ENCODE measurements around the gene KAT8. TPM values are rescaled to one million over a fixed set of nuclear protein-coding genes. Genes with fewer than 3 reads are reported as not detected.

KAT8 gene
- total and polyA plus RNA-seq, 2 of the 4 experiments (the other 2 are of a cell fraction), result 19.4 to 27.4 TPM

DNA sequence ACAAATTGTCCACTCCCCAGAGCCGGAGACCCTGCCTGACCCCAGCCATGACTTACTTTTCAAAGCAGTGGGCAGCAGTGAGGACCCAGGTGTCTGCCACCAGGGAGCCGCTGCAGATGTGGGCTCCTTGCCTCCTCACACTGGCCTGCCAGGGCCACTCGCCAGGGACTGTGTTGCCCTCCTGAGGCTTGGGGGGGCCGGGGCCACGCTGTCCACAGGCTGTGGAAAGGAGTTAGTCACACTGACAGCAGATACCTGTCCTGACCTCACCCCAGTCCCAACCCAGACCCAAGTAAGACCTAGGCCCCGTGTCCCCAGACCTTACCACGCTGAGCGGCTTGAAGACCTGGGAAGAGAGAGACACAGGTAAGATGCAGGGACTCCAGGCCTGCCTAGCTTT, 30.0 kb upstream of the KAT8 start:
- Histone ChIP-seq H4K8ac (ENCODE audit: low read depth in 2 of 2, low read length in 2 of 2) (no peak overlapping the region), H3K18ac (ENCODE audit: low read depth, low read length) (no peak overlapping the region), H3K56ac (ENCODE audit: extremely low read depth, insufficient read depth, low read length) (no peak overlapping the region), H3K4me1 (ENCODE audit: control insufficient read depth, insufficient read depth, low read length) (no peaks in the 10 kb centered on the region; the same call in 1 of the 2 replicates), H3K4ac (ENCODE audit: low read depth, low read length) (no peak overlapping the region), H3K27me3 (ENCODE audit: control insufficient read depth, insufficient read depth, low read length) (no peaks in the 10 kb centered on the region), H3K79me1 (ENCODE audit: low read depth in 1 of 2, low read length in 2 of 2) (peaks cover 20 to 56% of the 10 kb centered on the region in 2 experiments), H3K23ac (ENCODE audit: low read depth, low read length) (no peak overlapping the region), H2BK120ac (ENCODE audit: low read depth, low read length) (no peak overlapping the region), H3K9ac (ENCODE audit: low read depth, low read length) (no peak overlapping the region), H2AFZ (replicated peaks; ENCODE audit: low read length, poor library complexity) (no peak overlapping the region), H3K14ac (replicated peaks; ENCODE audit: low read depth, low read length) (no peak overlapping the region), H3K27ac (ENCODE audit: insufficient read depth, low read length) (no peak overlapping the region), H4K91ac (ENCODE audit: insufficient read depth, low read depth, low read length) (no peak overlapping the region), H2AK9ac (replicated peaks; ENCODE audit: low read depth, low read length, poor library complexity) (no peak overlapping the region), H3K4me3 (ENCODE audit: insufficient read depth, low read depth, low read length) (no peak overlapping the region), H3K36me3 (ENCODE audit: control insufficient read depth, insufficient read depth, low read length) (peaks cover 52% of the 10 kb centered on the region), H2BK20ac (ENCODE audit: low read depth, low read length) (no peak overlapping the region), H3K4me2 (ENCODE audit: low read depth, low read length) (no peak overlapping the region), H2AK5ac (ENCODE audit: low read depth, low read length) (no peak overlapping the region), H4K20me1 (ENCODE audit: insufficient read depth, low read length) (peaks cover 7% of the 10 kb centered on the region), H4K5ac (ENCODE audit: low read depth, low read length) (no peak overlapping the region), H3K9me1 (ENCODE audit: insufficient read depth, low read length) (peaks cover 5% of the 10 kb centered on the region), H2BK5ac (ENCODE audit: low read depth, low read length, poor library complexity, severe bottlenecking) (no peak overlapping the region), H2BK15ac (ENCODE audit: low read depth, low read length) (no peak overlapping the region), H3K9me3 (ENCODE audit: control insufficient read depth, insufficient read depth, low read length) (no peaks in the 10 kb centered on the region)
- intact Hi-C loops (cut with micrococcal nuclease), result no loop called here
- POLR2A ChIA-PET (ENCODE audit: unreplicated experiment), result no interaction called here
- TF ChIP-seq, protein P1, sequence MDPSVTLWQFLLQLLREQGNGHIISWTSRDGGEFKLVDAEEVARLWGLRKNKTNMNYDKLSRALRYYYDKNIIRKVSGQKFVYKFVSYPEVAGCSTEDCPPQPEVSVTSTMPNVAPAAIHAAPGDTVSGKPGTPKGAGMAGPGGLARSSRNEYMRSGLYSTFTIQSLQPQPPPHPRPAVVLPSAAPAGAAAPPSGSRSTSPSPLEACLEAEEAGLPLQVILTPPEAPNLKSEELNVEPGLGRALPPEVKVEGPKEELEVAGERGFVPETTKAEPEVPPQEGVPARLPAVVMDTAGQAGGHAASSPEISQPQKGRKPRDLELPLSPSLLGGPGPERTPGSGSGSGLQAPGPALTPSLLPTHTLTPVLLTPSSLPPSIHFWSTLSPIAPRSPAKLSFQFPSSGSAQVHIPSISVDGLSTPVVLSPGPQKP (IDR thresholded peaks at IDR 0.05; ENCODE audit: borderline replicate concordance, low read depth, low read length), result no peak
- TF ChIP-seq NFE2L2 (IDR thresholded peaks at IDR 0.05; ENCODE audit: low read depth, low read length) (no peak), CEBPB (IDR thresholded peaks at IDR 0.05; ENCODE audit: low read depth, low read length) (no peak), MAZ (IDR thresholded peaks at IDR 0.05; ENCODE audit: borderline replicate concordance, low read depth, low read length) (no peak), SMC3 (IDR thresholded peaks at IDR 0.05; ENCODE audit: low read depth, low read length) (no peak), MXI1 (IDR thresholded peaks at IDR 0.05; ENCODE audit: borderline replicate concordance, low read depth, low read length) (no peak), RFX5 (IDR thresholded peaks at IDR 0.05; ENCODE audit: low read depth, low read length) (no peak), BHLHE40 (IDR thresholded peaks at IDR 0.05; ENCODE audit: low read depth, low read length) (no peak), MAFK (IDR thresholded peaks at IDR 0.05; ENCODE audit: low read depth, low read length) (no peak), FOS (IDR thresholded peaks at IDR 0.05; ENCODE audit: low read depth, low read length) (no peak), CHD1 (IDR thresholded peaks at IDR 0.05; ENCODE audit: low read depth, low read length) (no peak)
- TF ChIP-seq, protein P2, sequence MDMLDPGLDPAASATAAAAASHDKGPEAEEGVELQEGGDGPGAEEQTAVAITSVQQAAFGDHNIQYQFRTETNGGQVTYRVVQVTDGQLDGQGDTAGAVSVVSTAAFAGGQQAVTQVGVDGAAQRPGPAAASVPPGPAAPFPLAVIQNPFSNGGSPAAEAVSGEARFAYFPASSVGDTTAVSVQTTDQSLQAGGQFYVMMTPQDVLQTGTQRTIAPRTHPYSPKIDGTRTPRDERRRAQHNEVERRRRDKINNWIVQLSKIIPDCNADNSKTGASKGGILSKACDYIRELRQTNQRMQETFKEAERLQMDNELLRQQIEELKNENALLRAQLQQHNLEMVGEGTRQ (IDR thresholded peaks at IDR 0.05; ENCODE audit: low read depth, low read length), result no peak
- TF ChIP-seq, protein P3, sequence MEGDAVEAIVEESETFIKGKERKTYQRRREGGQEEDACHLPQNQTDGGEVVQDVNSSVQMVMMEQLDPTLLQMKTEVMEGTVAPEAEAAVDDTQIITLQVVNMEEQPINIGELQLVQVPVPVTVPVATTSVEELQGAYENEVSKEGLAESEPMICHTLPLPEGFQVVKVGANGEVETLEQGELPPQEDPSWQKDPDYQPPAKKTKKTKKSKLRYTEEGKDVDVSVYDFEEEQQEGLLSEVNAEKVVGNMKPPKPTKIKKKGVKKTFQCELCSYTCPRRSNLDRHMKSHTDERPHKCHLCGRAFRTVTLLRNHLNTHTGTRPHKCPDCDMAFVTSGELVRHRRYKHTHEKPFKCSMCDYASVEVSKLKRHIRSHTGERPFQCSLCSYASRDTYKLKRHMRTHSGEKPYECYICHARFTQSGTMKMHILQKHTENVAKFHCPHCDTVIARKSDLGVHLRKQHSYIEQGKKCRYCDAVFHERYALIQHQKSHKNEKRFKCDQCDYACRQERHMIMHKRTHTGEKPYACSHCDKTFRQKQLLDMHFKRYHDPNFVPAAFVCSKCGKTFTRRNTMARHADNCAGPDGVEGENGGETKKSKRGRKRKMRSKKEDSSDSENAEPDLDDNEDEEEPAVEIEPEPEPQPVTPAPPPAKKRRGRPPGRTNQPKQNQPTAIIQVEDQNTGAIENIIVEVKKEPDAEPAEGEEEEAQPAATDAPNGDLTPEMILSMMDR (conservative IDR thresholded peaks at IDR 0.05; ENCODE audit: low read depth, low read length), result no peak
- WGBS, 2 experiments (ENCODE audit: extremely low coverage in 2 of 2, insufficient read length in 1 of 2), result 100% methylated on average over 1 of the region's 8 CpGs; no CpG with 5 or more reads in 1 of the 2 experiments
- DNase-seq (no peak), ATAC-seq (ENCODE audit: low read depth) (no peak)
- in situ Hi-C loops (cut with MboI; ENCODE audit: low sequenced_read_pairs), result loop anchor here (10.0 kb wide), 1 partner anchor 103 kb away; the partner anchor contains the start of gene HSD3B7
- BruUV-seq (replicated peaks), result no TSS peak
- dilution Hi-C loops (cut with HindIII; ENCODE audit: low sequenced_read_pairs, unreplicated experiment), result no loop called here
- CTCF ChIA-PET, result interaction anchor here (0.5 kb wide), 1 partner anchor 378 kb away, joined by 4 read pairs; no protein-coding TSS in a partner anchor
